ENCODE results near the gene DHX35. TPM values are rescaled to one million over a fixed set of nuclear protein-coding genes. Genes with fewer than 3 reads are reported as not detected.

Gene DHX35
- total RNA-seq, 1 experiment from 2014 or later = 12.2 TPM

GRCh38 chr20:39016506-39016905 lies 54.4 kb downstream of the DHX35 start:
- CTCF ChIA-PET = interaction anchor here (0.6 kb wide), 1 partner anchor 167 kb away, joined by 5 read pairs; no protein-coding TSS in a partner anchor
- POLR2A ChIA-PET = interaction anchor here (0.6 kb wide), 1 partner anchor 14 kb away, joined by 6 read pairs; no protein-coding TSS in a partner anchor

GRCh38 chr20:39019027-39019426 lies 56.9 kb downstream of the DHX35 start:
- H3K27ac ChIP-seq (ENCODE audit: low read length) = no peak overlapping the region
- no TSS peak for BruUV-seq (replicated peaks)
- H3K4me1 ChIP-seq (ENCODE audit: control insufficient read depth, insufficient read depth, low read length) = no peaks in the 10 kb centered on the region
- intact Hi-C loops (cut with micrococcal nuclease; ENCODE audit: unreplicated experiment) = no loop called here
- CTCF ChIA-PET = no interaction called here
- H3K36me3 ChIP-seq (ENCODE audit: control insufficient read depth, insufficient read depth, low read length) = peaks cover 3% of the 10 kb centered on the region
- in situ Hi-C loops (cut with HindIII; ENCODE audit: low pct_unique_long_range_greater_than_20kb, low sequenced_read_pairs) = no loop called here
- H3K9me3 ChIP-seq (ENCODE audit: control insufficient read depth, insufficient read depth, low read depth, low read length) = no peaks in the 10 kb centered on the region
- no peak for DNase-seq (ENCODE audit: low read depth, low spot score)
- no peaks in the 10 kb centered on the region for H3K27me3 ChIP-seq (ENCODE audit: control insufficient read depth, insufficient read depth, low read length)
- TF ChIP-seq SIN3A (IDR thresholded peaks at IDR 0.05; ENCODE audit: borderline replicate concordance, insufficient read depth, low read depth, low read length) = no peak
- TF ChIP-seq POLR2AphosphoS5 (IDR thresholded peaks at IDR 0.05; ENCODE audit: low read depth, low read length) = no peak
- no peak for TF ChIP-seq TCF7L2 (IDR thresholded peaks at IDR 0.05; ENCODE audit: low read depth, low read length)
- H3K4me3 ChIP-seq (ENCODE audit: low read depth in 2 of 2, low read length in 2 of 2) = no peak overlapping the region
- no peak for ATAC-seq
- POLR2A ChIA-PET = no interaction called here

More at GRCh38 chr20:39016506-39016905, 54.4 kb downstream of the DHX35 start:
- no TSS peak for BruUV-seq (replicated peaks)
- no peak overlapping the region for H3K4me3 ChIP-seq (ENCODE audit: low read depth in 2 of 2, low read length in 2 of 2)
- in situ Hi-C loops (cut with HindIII; ENCODE audit: low pct_unique_long_range_greater_than_20kb, low sequenced_read_pairs) = no loop called here
- intact Hi-C loops (cut with micrococcal nuclease; ENCODE audit: unreplicated experiment) = no loop called here
- TF ChIP-seq CTCF (IDR thresholded peaks at IDR 0.05) (no peak), REST (IDR thresholded peaks at IDR 0.05; ENCODE audit: insufficient read depth in 1 of 2, low read depth in 2 of 2, low read length in 1 of 2) (no peak), TCF7L2 (IDR thresholded peaks at IDR 0.05; ENCODE audit: low read depth, low read length) (no peak), SIN3A (IDR thresholded peaks at IDR 0.05; ENCODE audit: borderline replicate concordance, insufficient read depth, low read depth, low read length) (no peak), POLR2AphosphoS5 (IDR thresholded peaks at IDR 0.05; ENCODE audit: low read depth, low read length) (no peak)
- no peak for DNase-seq (ENCODE audit: low read depth, low spot score)
- H3K27me3 ChIP-seq (ENCODE audit: control insufficient read depth, insufficient read depth, low read length) = no peaks in the 10 kb centered on the region
- H3K9me3 ChIP-seq (ENCODE audit: control insufficient read depth, insufficient read depth, low read depth, low read length) = no peaks in the 10 kb centered on the region
- peaks cover 3% of the 10 kb centered on the region for H3K36me3 ChIP-seq (ENCODE audit: control insufficient read depth, insufficient read depth, low read length)
- H3K4me1 ChIP-seq (ENCODE audit: control insufficient read depth, insufficient read depth, low read length) = no peaks in the 10 kb centered on the region
- ATAC-seq = no peak
- no peak overlapping the region for H3K27ac ChIP-seq (ENCODE audit: low read length)

GRCh38 chr20:39019805-39020325 lies 57.7 kb downstream of the DHX35 start:
- in situ Hi-C loops (cut with HindIII; ENCODE audit: low pct_unique_long_range_greater_than_20kb, low sequenced_read_pairs) = no loop called here
- TF ChIP-seq REST (IDR thresholded peaks at IDR 0.05; ENCODE audit: insufficient read depth in 1 of 2, low read depth in 2 of 2, low read length in 1 of 2) (no peak), SIN3A (IDR thresholded peaks at IDR 0.05; ENCODE audit: borderline replicate concordance, insufficient read depth, low read depth, low read length) (no peak), TCF7L2 (IDR thresholded peaks at IDR 0.05; ENCODE audit: low read depth, low read length) (no peak), POLR2AphosphoS5 (IDR thresholded peaks at IDR 0.05; ENCODE audit: low read depth, low read length) (no peak), CTCF (IDR thresholded peaks at IDR 0.05) (no peak)
- H3K27ac ChIP-seq (ENCODE audit: low read length) = no peak overlapping the region
- intact Hi-C loops (cut with micrococcal nuclease; ENCODE audit: unreplicated experiment) = no loop called here
- ChIA-PET CTCF (interaction anchor here (0.6 kb wide), 1 partner anchor 352 kb away, joined by 5 read pairs; no protein-coding TSS in a partner anchor), POLR2A (no interaction called here)
- no peaks in the 10 kb centered on the region for H3K4me1 ChIP-seq (ENCODE audit: control insufficient read depth, insufficient read depth, low read length)
- no TSS peak for BruUV-seq (replicated peaks)
- DNase-seq (ENCODE audit: low read depth, low spot score) = no peak
- H3K36me3 ChIP-seq (ENCODE audit: control insufficient read depth, insufficient read depth, low read length) = peaks cover 9% of the 10 kb centered on the region
- no peak for ATAC-seq
- no peaks in the 10 kb centered on the region for H3K9me3 ChIP-seq (ENCODE audit: control insufficient read depth, insufficient read depth, low read depth, low read length)
- no peaks in the 10 kb centered on the region for H3K27me3 ChIP-seq (ENCODE audit: control insufficient read depth, insufficient read depth, low read length)
- H3K4me3 ChIP-seq (ENCODE audit: low read depth in 2 of 2, low read length in 2 of 2) = no peak overlapping the region

Data from Panc1 (cell line).